ENCODE data around the gene CACNA1C. TPM values are rescaled to one million over a fixed set of nuclear protein-coding genes. Genes with fewer than 3 reads are reported as not detected.

CACNA1C gene
- total RNA-seq, 1 experiment from 2014 or later, result 1.1 TPM

GRCh38 chr12:2582631-2583030 is 529.8 kb downstream of the CACNA1C start:
- Mint-ChIP-seq H3K27me3 (ENCODE audit: low read depth) (peaks cover 68% of the 10 kb centered on the region), H3K4me1 (peaks cover 11 to 17% of the 10 kb centered on the region in 2 experiments), H3K27ac (no peak overlapping the region), H3K36me3 (ENCODE audit: insufficient read depth in 1 of 3, low read depth in 3 of 3) (no peaks in the 10 kb centered on the region; a peak in 1 of 7 replicates), H3K4me3 (peak overlapping the region; percentile 16 to 59; a peak in 2 of 5 replicates), H3K9me3 (no peaks in the 10 kb centered on the region)
- peaks cover 7% of the 10 kb centered on the region; the same call in 1 of the 2 replicates for H3K27me3 ChIP-seq (ENCODE audit: insufficient read depth, low read length)
- no peak overlapping the region for H3K23ac ChIP-seq (ENCODE audit: insufficient read length, low read depth, low read length)
- H3K9ac ChIP-seq (ENCODE audit: extremely low read depth, insufficient read length, low read length), result no peak overlapping the region
- H2BK5ac ChIP-seq (ENCODE audit: insufficient read length, low read length), result no peak overlapping the region
- H3K56ac ChIP-seq (ENCODE audit: insufficient read length, low read depth, low read length), result no peak overlapping the region
- H3K18ac ChIP-seq (ENCODE audit: insufficient read length, low read depth, low read length), result no peak overlapping the region
- TF ChIP-seq CTCF (conservative IDR thresholded peaks at IDR 0.05), result no peak
- H2AFZ ChIP-seq (ENCODE audit: low read length), result no peak overlapping the region
- DNase-seq, result no peak
- no peak overlapping the region for H4K91ac ChIP-seq (ENCODE audit: insufficient read length, low read depth, low read length)
- H4K5ac ChIP-seq (ENCODE audit: insufficient read length, low read depth, low read length), result no peak overlapping the region
- no peak overlapping the region for H2BK15ac ChIP-seq (ENCODE audit: low read depth, low read length)
- no peaks in the 10 kb centered on the region for H3K79me1 ChIP-seq (ENCODE audit: insufficient read depth, low read depth, low read length, poor library complexity, severe bottlenecking)
- WGBS (ENCODE audit: extremely low coverage, insufficient read length, low lambda C conversion rate), result no CpG with 5 or more reads among the region's 9 CpGs
- H3K9me3 ChIP-seq (ENCODE audit: control insufficient read depth, low read depth, low read length), result no peaks in the 10 kb centered on the region
- H3K23me2 ChIP-seq (ENCODE audit: insufficient read length, low read depth, low read length, poor library complexity, severe bottlenecking), result peaks cover 6% of the 10 kb centered on the region
- no peak overlapping the region for H3K14ac ChIP-seq (ENCODE audit: insufficient read depth, low read length)
- H3K4me1 ChIP-seq (ENCODE audit: insufficient read depth, low read length), result peaks cover 6% of the 10 kb centered on the region; the same call in 1 of the 2 replicates
- H2BK20ac ChIP-seq (ENCODE audit: low read depth, low read length, poor library complexity, severe bottlenecking), result no peak overlapping the region
- no peak overlapping the region for H3K4me2 ChIP-seq (ENCODE audit: insufficient read depth, insufficient read length, low read length)
- H3K79me2 ChIP-seq (ENCODE audit: insufficient read depth, low read length), result no peaks in the 10 kb centered on the region
- no peak overlapping the region for H2BK12ac ChIP-seq (ENCODE audit: insufficient read length, low read depth, low read length)
- no peak overlapping the region for H3T11ph ChIP-seq (ENCODE audit: low read length)
- no peak overlapping the region for H2BK120ac ChIP-seq (ENCODE audit: low read depth, low read length, poor library complexity, severe bottlenecking)
- H4K20me1 ChIP-seq (ENCODE audit: control insufficient read depth, insufficient read depth, insufficient read length), result no peaks in the 10 kb centered on the region
- H3K27ac ChIP-seq (ENCODE audit: insufficient read length, low read depth, low read length), result no peak overlapping the region
- no peak overlapping the region for H4K8ac ChIP-seq (replicated peaks; ENCODE audit: insufficient read length, low read depth, low read length)
- H2AK5ac ChIP-seq (ENCODE audit: insufficient read length, low read length), result no peak overlapping the region
- H3K4ac ChIP-seq (ENCODE audit: low read depth, low read length), result no peak overlapping the region

Data from H9 (cell line).